Fibroblast of peridontal ligament (primary cell): ENCODE data around the gene ENTREP1.
"Not testable (repeated sequence)": the region's sequence is repeated elsewhere in the genome, so short reads cannot be mapped to it uniquely, and the experiment has no call there.

ENCODE experiments used
- DNase-seq: peaks from one replicate; pipeline ENCODE4 v3.0.0-alpha.2; 2010; ENCODE audit errors: extremely low read depth

Gene ENTREP1

GRCh38 chr9:69371001-69371400 is 46.0 kb downstream of the ENTREP1 start:
- DNase-seq: no peak

GRCh38 chr9:69376651-69377050 is 51.6 kb downstream of the ENTREP1 start:
- peak; percentile 97 for DNase-seq

- no peak for DNase-seq
These were observed 52.3 kb downstream of the ENTREP1 start for GRCh38 chr9:69377291-69377690.

- no peak for DNase-seq
These were observed 53.0 kb downstream of the ENTREP1 start for GRCh38 chr9:69377981-69378380.

GRCh38 chr9:69379270-69379982 is 54.4 kb downstream of the ENTREP1 start:
- peak; percentile 36 for DNase-seq

GRCh38 chr9:69380301-69380700 is 55.3 kb downstream of the ENTREP1 start:
- no peak for DNase-seq

- DNase-seq: no peak
These were observed 55.8 kb downstream of the ENTREP1 start for GRCh38 chr9:69380811-69381210.

- DNase-seq: no peak
These were observed 57.1 kb downstream of the ENTREP1 start for GRCh38 chr9:69382135-69382534.

- DNase-seq: no peak
These were observed 60.6 kb downstream of the ENTREP1 start for GRCh38 chr9:69385581-69386033.

GRCh38 chr9:69386651-69387050 is 61.6 kb downstream of the ENTREP1 start:
- no peak for DNase-seq

- DNase-seq: no peak
These were observed 63.6 kb downstream of the ENTREP1 start for GRCh38 chr9:69388596-69388995.

- DNase-seq: no peak
These were observed 64.5 kb downstream of the ENTREP1 start for GRCh38 chr9:69389437-69389995.

GRCh38 chr9:69391487-69391886 is 66.5 kb downstream of the ENTREP1 start:
- DNase-seq: no peak

GRCh38 chr9:69391946-69392345 is 66.9 kb downstream of the ENTREP1 start:
- peak; percentile 17 for DNase-seq

GRCh38 chr9:69392826-69393225 is 67.8 kb downstream of the ENTREP1 start:
- DNase-seq: no peak

GRCh38 chr9:69393425-69393824 is 68.4 kb downstream of the ENTREP1 start:
- DNase-seq: no peak

GRCh38 chr9:69395718-69396117 is 70.7 kb downstream of the ENTREP1 start:
- no peak for DNase-seq

- no peak for DNase-seq
These were observed 71.7 kb downstream of the ENTREP1 start for GRCh38 chr9:69396759-69397158.

- DNase-seq: peak; percentile 41
These were observed 72.6 kb downstream of the ENTREP1 start for GRCh38 chr9:69397384-69398214.

GRCh38 chr9:69400470-69400869 is 75.5 kb downstream of the ENTREP1 start:
- DNase-seq: no peak

GRCh38 chr9:69409936-69410335 is 84.9 kb downstream of the ENTREP1 start:
- not testable (repeated sequence) for DNase-seq

GRCh38 chr9:69411246-69411645 is 86.2 kb downstream of the ENTREP1 start:
- no peak for DNase-seq
